GM20431 (cell line): ENCODE data around the gene TANC2.

Experiments
- in situ Hi-C: fragments of 300-500 bp; cut with MseI, MboI; formaldehyde crosslinking; loops from one replicate; pipeline ENCODE4 v1.15.0; 2020; ENCODE audit warnings: low sequenced_read_pairs; ENCODE audit not compliant: unreplicated experiment

Gene TANC2

GRCh38 chr17:62996221-62996620, 30.2 kb downstream of the TANC2 start:
- in situ Hi-C loops: no loop called here

GRCh38 chr17:62998166-62998565, 32.1 kb downstream of the TANC2 start:
- in situ Hi-C loops: no loop called here

GRCh38 chr17:62998665-62999393, 32.8 kb downstream of the TANC2 start:
- in situ Hi-C loops: no loop called here

GRCh38 chr17:62999736-63000135, 33.7 kb downstream of the TANC2 start:
- in situ Hi-C loops: no loop called here

GRCh38 chr17:63001689-63002394, 35.8 kb downstream of the TANC2 start:
- in situ Hi-C loops: no loop called here

- in situ Hi-C loops: no loop called here
These were observed 36.6 kb downstream of the TANC2 start for GRCh38 chr17:63002625-63003024.

GRCh38 chr17:63015824-63016223, 49.8 kb downstream of the TANC2 start:
- in situ Hi-C loops: no loop called here
